Measurements from ENCODE around the gene TEX22. TPM values are rescaled to one million over a fixed set of nuclear protein-coding genes. Genes with fewer than 3 reads are reported as not detected.
A peak's percentile ranks its signal among the peaks of the same experiment; 100 is the strongest.

The TEX22 gene
- total and polyA plus RNA-seq, 4 donors, result 0.02 to 0.14 (median 0.08) TPM; not detected in 1

- Histone ChIP-seq H3K27me3 (ENCODE audit: control insufficient read depth in 4 of 4, insufficient read depth in 4 of 4, low read length in 3 of 4) (no peaks in the 10 kb centered on the region), H3K4me1 (ENCODE audit: control insufficient read depth in 4 of 4, insufficient read depth in 4 of 4, low read length in 3 of 4) (peaks cover 8 to 26% (median 16%) of the 10 kb centered on the region in 4 donors), H3K9ac (ENCODE audit: low read depth in 1 of 2, low read length in 2 of 2) (no peak overlapping the region), H3K4me3 (ENCODE audit: low read depth in 1 of 3, low read length in 3 of 3) (no peak overlapping the region), H3K27ac (ENCODE audit: low read depth in 1 of 2, low read length in 2 of 2) (peak overlapping the region; percentile 32 to 57), H3K36me3 (ENCODE audit: control insufficient read depth in 4 of 4, insufficient read depth in 3 of 4, low read depth in 1 of 4, low read length in 3 of 4) (no peaks in the 10 kb centered on the region), H3K9me3 (ENCODE audit: control insufficient read depth in 4 of 4, low read length in 3 of 4) (no peaks in the 10 kb centered on the region)
- 61% methylated on average over 12 of the region's 12 CpGs for WGBS
- DNase-seq (ENCODE audit: low spot score), result no peak
- no peak for TF ChIP-seq YY1 (IDR thresholded peaks at IDR 0.05)
- TF ChIP-seq ATF3 (IDR thresholded peaks at IDR 0.05), result no peak
- TF ChIP-seq HNF4G (IDR thresholded peaks at IDR 0.05), result no peak
- TF ChIP-seq JUND (IDR thresholded peaks at IDR 0.05), result no peak
- TF ChIP-seq FOXA1 (IDR thresholded peaks at IDR 0.05), result no peak
- TF ChIP-seq MAX (IDR thresholded peaks at IDR 0.05), result no peak
- TF ChIP-seq ZBTB33 (IDR thresholded peaks at IDR 0.05), result no peak
- no peak for TF ChIP-seq NR2F2 (IDR thresholded peaks at IDR 0.05)
- peak in 1 of 2 donors; percentile 12 for TF ChIP-seq EGR1 (IDR thresholded peaks at IDR 0.05; ENCODE audit: low read depth in 2 of 2)
- TF ChIP-seq HNF4A (conservative IDR thresholded peaks at IDR 0.05), result peak; percentile 71 to 78
- TF ChIP-seq FOXA2 (IDR thresholded peaks at IDR 0.05), result peak; percentile 18
- TF ChIP-seq SP1 (IDR thresholded peaks at IDR 0.05), result peak; percentile 63
- TF ChIP-seq GABPA (IDR thresholded peaks at IDR 0.05 in 1 of 2, conservative IDR thresholded peaks at IDR 0.05 in 1 of 2), result no peak
- peak in 1 of 2 donors; percentile 67 for TF ChIP-seq RXRA (IDR thresholded peaks at IDR 0.05)
- peak; percentile 32 for TF ChIP-seq REST (IDR thresholded peaks at IDR 0.05)
Observed at GRCh38 chr14:105432657-105433056, 34.3 kb downstream of the TEX22 start.

GRCh38 chr14:105433161-105433605 lies 34.8 kb downstream of the TEX22 start:
- no peak overlapping the region for H3K4me3 ChIP-seq (ENCODE audit: low read depth in 1 of 3, low read length in 3 of 3)
- TF ChIP-seq REST (IDR thresholded peaks at IDR 0.05) (no peak), MAX (IDR thresholded peaks at IDR 0.05) (no peak), RXRA (IDR thresholded peaks at IDR 0.05) (peak in 1 of 2 donors; percentile 31)
- no peak for DNase-seq (ENCODE audit: low spot score)
- H3K27me3 ChIP-seq (ENCODE audit: control insufficient read depth in 4 of 4, insufficient read depth in 4 of 4, low read length in 3 of 4), result no peaks in the 10 kb centered on the region
- H3K4me1 ChIP-seq (ENCODE audit: control insufficient read depth in 4 of 4, insufficient read depth in 4 of 4, low read length in 3 of 4), result peaks cover 8 to 24% (median 16%) of the 10 kb centered on the region in 4 donors
- peak overlapping the region; percentile 32 to 57 for H3K27ac ChIP-seq (ENCODE audit: low read depth in 1 of 2, low read length in 2 of 2)
- no peaks in the 10 kb centered on the region for H3K9me3 ChIP-seq (ENCODE audit: control insufficient read depth in 4 of 4, low read length in 3 of 4)
- WGBS, result 73% methylated on average over 17 of the region's 17 CpGs
- H3K36me3 ChIP-seq (ENCODE audit: control insufficient read depth in 4 of 4, insufficient read depth in 3 of 4, low read depth in 1 of 4, low read length in 3 of 4), result no peaks in the 10 kb centered on the region
- no peak overlapping the region for H3K9ac ChIP-seq (ENCODE audit: low read depth in 1 of 2, low read length in 2 of 2)

Data from liver (tissue), 9 donors.